DOHH2 (cell line): ENCODE measurements around the gene MAPK7.

ENCODE experiments used
- CTCF ChIP-seq: fragments of 200-600 bp; sonication (generic); IDR thresholded peaks from one replicate; pipeline ENCODE4 v1.5.1; 2014; ENCODE audit warnings: antibody characterized with exemption, mild to moderate bottlenecking, low read depth, low read length; ENCODE audit not compliant: poor library complexity, severe bottlenecking
- EZH2phosphoT487 ChIP-seq: fragments of 200-600 bp; sonication (generic); IDR thresholded peaks from 2 replicates; pipeline ENCODE4 v1.6.1; 2017; ENCODE audit warnings: borderline replicate concordance, mild to moderate bottlenecking, antibody characterized with exemption, low read length, moderate library complexity, mixed read lengths

- TF ChIP-seq CTCF (no peak), EZH2phosphoT487 (no peak)
Measured at GRCh38 chr17:19398301-19399181, 20.2 kb downstream of the MAPK7 start.
